Caco-2 (cell line): ENCODE measurements around the gene MSLN. TPM values are rescaled to one million over a fixed set of nuclear protein-coding genes. Genes with fewer than 3 reads are reported as not detected.

ENCODE experiments used
- BruUV-seq: library from RNA; stranded (reverse); fragments of 400-500 nt; replicated peaks from 2 replicates; lab custom pipeline; 2021; lab: Mats Ljungman, UMichigan
- CTCF ChIA-PET: fragments of 300-600 bp; sonication (Branson Sonifier 250); formaldehyde crosslinking; loops from one replicate; lab custom pipeline; 2022; ENCODE audit warnings: antibody characterized with exemption; lab: Charles Lee
- POLR2A ChIA-PET: fragments of 300-600 bp; sonication (Branson Sonifier 250); formaldehyde crosslinking; loops from one replicate; lab custom pipeline; 2022; ENCODE audit warnings: antibody characterized with exemption; lab: Charles Lee
- DNase-seq, 2 experiments: peaks; one replicate each; pipeline versions ENCODE4 v3.0.0 to v3.0.0-alpha.2; 2020 to 2022
- H3K27me3 ChIP-seq: replicated peaks from 2 replicates; pipeline ENCODE4 v1.6.0; 2011; ENCODE audit warnings: low read length; ENCODE audit not compliant: control insufficient read depth, insufficient read depth
- H3K36me3 ChIP-seq: 2 replicates; pipeline ENCODE4 v1.5.1; 2011; ENCODE audit warnings: low read length; ENCODE audit not compliant: control insufficient read depth, insufficient read depth
- H3K4me1 ChIP-seq: fragments of 250-450 bp; sonication (Bioruptor Pico); 2 replicates; pipeline ENCODE4 v1.5.1; 2020; ENCODE audit warnings: mild to moderate bottlenecking
- H3K4me3 ChIP-seq: 2 replicates; pipeline ENCODE4 v1.5.1; 2011; ENCODE audit warnings: low read depth, mild to moderate bottlenecking, control low read depth, low read length
- H3K9me3 ChIP-seq: fragments of 250-450 bp; sonication (Bioruptor Pico); 2 replicates; pipeline ENCODE4 v1.5.1; 2020; ENCODE audit warnings: mild to moderate bottlenecking, moderate library complexity
- H3K27ac Mint-ChIP-seq: one replicate; pipeline ENCODE4 v1.8.0; 2022; ENCODE audit warnings: mixed read lengths; ENCODE audit not compliant: unreplicated experiment
- H3K27me3 Mint-ChIP-seq: one replicate; pipeline ENCODE4 v1.8.0; 2022; ENCODE audit warnings: mixed read lengths; ENCODE audit not compliant: insufficient read depth, unreplicated experiment
- H3K36me3 Mint-ChIP-seq: one replicate; pipeline ENCODE4 v1.8.0; 2022; ENCODE audit warnings: mild to moderate bottlenecking, mixed read lengths; ENCODE audit not compliant: insufficient read depth, unreplicated experiment
- H3K4me1 Mint-ChIP-seq: one replicate; pipeline ENCODE4 v1.8.0; 2022; ENCODE audit warnings: low read depth, mixed read lengths; ENCODE audit not compliant: unreplicated experiment
- H3K4me3 Mint-ChIP-seq: one replicate; pipeline ENCODE4 v1.8.0; 2022; ENCODE audit warnings: mild to moderate bottlenecking, moderate library complexity, mixed read lengths; ENCODE audit not compliant: unreplicated experiment
- H3K9me3 Mint-ChIP-seq: one replicate; pipeline ENCODE4 v1.8.0; 2022; ENCODE audit warnings: mixed read lengths; ENCODE audit not compliant: unreplicated experiment
- intact Hi-C: fragments of 100-400 bp; cut with micrococcal nuclease; formaldehyde crosslinking; loops from one replicate; pipeline ENCODE4 v1.10.0; 2022; ENCODE audit not compliant: unreplicated experiment
- total RNA-seq: library from RNA; stranded (reverse); gene quantifications from 2 replicates; pipeline ENCODE4 v1.2.3, GENCODE V29; 2022
- TF ChIP-seq, protein P1 (sequence below), 2 experiments: fragments of 200-600 bp in 1 of 2; IDR thresholded peaks; 1 replicate in 1 of 2; 2 replicates in 1 of 2; pipeline versions ENCODE4 v1.5.1 to v1.8.0; 2011 to 2022; ENCODE audit warnings: antibody characterized with exemption in 1 of 2, control low read depth in 1 of 2, inconsistent platforms in 1 of 2, low read depth in 1 of 2, low read length in 1 of 2, mild to moderate bottlenecking in 1 of 2, moderate library complexity in 1 of 2; ENCODE audit not compliant: insufficient read depth in 1 of 2, severe bottlenecking in 1 of 2, unreplicated experiment in 1 of 2

The MSLN gene
- total RNA-seq, 1 experiment from 2014 or later: 0.36 TPM

DNA sequence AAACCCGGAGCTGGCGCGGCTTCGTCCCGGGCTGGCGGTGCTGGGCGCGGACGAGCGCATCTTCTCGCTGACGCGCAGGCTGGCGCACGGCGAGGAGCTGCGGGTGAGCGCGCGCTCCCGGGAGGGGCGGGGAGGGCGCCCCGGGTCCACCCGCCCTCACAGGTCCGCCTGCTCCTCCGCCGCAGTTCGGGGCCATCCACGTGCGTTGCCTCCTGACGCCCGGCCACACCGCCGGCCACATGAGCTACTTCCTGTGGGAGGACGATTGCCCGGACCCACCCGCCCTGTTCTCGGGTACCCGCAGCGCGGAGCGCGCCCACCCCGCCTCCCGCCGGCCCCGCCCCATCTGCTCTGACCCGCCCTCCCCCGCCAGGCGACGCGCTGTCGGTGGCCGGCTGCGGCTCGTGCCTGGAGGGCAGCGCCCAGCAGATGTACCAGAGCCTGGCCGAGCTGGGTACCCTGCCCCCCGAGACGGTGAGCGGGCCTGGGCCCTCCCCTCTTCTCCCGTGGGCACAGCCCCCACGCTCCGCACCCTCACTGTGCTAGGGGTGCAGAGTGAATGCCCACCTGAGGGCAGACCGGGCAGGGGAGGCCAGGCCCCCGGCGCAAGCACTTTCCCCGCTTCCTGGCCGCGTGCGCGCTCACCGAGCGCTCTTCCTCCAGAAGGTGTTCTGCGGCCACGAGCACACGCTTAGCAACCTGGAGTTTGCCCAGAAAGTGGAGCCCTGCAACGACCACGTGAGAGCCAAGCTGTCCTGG, 32.2 kb upstream of the MSLN start:
- intact Hi-C loops: no loop called here
- H3K27me3 Mint-ChIP-seq: no peaks in the 10 kb centered on the region
- DNase-seq: peak; percentile 72 to 86
- Histone ChIP-seq H3K36me3 (no peaks in the 10 kb centered on the region), H3K4me1 (peaks cover 3% of the 10 kb centered on the region; the same call in 1 of the 2 replicates), H3K4me3 (peak overlapping the region; percentile 65), H3K27me3 (no peaks in the 10 kb centered on the region), H3K9me3 (no peaks in the 10 kb centered on the region)
- H3K9me3 Mint-ChIP-seq: no peaks in the 10 kb centered on the region
- no TSS peak for BruUV-seq
- CTCF ChIA-PET: interaction anchor here (0.6 to 1.1 kb wide), 4 partner anchors 9 to 16 kb away, joined by 4 to 10 read pairs (median 6); partner anchors contain the start of gene METRN
- POLR2A ChIA-PET: interaction anchor here (1.0 to 1.5 kb wide), 2 partner anchors 12 to 13 kb away, joined by 3 to 4 read pairs; partner anchors contain the start of gene CIAO3
- TF ChIP-seq, protein P1, sequence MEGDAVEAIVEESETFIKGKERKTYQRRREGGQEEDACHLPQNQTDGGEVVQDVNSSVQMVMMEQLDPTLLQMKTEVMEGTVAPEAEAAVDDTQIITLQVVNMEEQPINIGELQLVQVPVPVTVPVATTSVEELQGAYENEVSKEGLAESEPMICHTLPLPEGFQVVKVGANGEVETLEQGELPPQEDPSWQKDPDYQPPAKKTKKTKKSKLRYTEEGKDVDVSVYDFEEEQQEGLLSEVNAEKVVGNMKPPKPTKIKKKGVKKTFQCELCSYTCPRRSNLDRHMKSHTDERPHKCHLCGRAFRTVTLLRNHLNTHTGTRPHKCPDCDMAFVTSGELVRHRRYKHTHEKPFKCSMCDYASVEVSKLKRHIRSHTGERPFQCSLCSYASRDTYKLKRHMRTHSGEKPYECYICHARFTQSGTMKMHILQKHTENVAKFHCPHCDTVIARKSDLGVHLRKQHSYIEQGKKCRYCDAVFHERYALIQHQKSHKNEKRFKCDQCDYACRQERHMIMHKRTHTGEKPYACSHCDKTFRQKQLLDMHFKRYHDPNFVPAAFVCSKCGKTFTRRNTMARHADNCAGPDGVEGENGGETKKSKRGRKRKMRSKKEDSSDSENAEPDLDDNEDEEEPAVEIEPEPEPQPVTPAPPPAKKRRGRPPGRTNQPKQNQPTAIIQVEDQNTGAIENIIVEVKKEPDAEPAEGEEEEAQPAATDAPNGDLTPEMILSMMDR (IDR thresholded peaks at IDR 0.05; ENCODE audit: insufficient read depth in 1 of 2, low read depth in 1 of 2, low read length in 1 of 2, severe bottlenecking in 1 of 2, unreplicated experiment in 1 of 2): no peak
- H3K4me1 Mint-ChIP-seq: no peaks in the 10 kb centered on the region
- H3K27ac Mint-ChIP-seq: no peak overlapping the region
- peaks cover 18% of the 10 kb centered on the region for H3K36me3 Mint-ChIP-seq
- peak overlapping the region; percentile 64 for H3K4me3 Mint-ChIP-seq

DNA sequence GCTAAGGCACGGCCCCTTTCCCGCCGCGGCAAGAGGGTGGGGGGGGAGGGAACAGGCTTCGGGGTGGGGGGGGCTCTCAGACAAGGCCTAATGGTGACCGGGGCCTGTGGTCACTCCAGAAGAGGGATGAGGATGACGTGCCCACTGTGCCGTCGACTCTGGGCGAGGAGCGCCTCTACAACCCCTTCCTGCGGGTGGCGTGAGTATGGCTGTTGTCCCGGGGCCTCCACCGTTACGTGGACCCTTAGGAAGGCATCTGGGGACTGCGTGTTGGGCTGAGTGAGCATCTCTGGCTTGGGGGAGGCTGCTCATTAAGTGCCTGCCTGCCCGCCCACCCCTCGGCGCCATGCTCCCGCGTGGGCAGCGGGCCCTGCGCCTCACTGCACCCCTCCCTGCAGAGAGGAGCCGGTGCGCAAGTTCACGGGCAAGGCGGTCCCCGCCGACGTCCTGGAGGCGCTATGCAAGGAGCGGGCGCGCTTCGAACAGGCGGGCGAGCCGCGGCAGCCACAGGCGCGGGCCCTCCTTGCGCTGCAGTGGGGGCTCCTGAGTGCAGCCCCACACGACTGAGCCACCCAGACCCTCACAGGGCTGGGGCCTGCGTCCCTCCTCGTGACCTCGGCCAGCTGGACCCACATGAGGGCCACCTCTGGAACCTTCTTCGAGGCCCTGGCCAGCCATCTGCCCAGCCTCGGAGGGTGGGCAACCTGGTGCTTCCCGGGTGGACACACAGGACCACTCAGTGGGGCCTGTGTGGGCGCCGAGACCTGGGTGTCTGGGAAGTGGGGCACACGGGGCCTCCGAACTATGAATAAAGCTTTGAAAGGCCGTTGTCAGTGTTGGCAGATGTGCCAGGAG, 31.4 kb upstream of the MSLN start:
- ChIA-PET POLR2A (interaction anchor here (0.6 to 1.5 kb wide), 2 partner anchors 12 to 20 kb away, joined by 3 read pairs; partner anchors contain the start of gene CIAO3), CTCF (interaction anchor here (0.6 kb wide), 1 partner anchor 601 kb away, joined by 4 read pairs; no protein-coding TSS in a partner anchor)
- DNase-seq: no peak
- Histone ChIP-seq H3K36me3 (no peaks in the 10 kb centered on the region), H3K4me1 (peaks cover 3% of the 10 kb centered on the region; the same call in 1 of the 2 replicates), H3K9me3 (no peaks in the 10 kb centered on the region), H3K27me3 (no peaks in the 10 kb centered on the region), H3K4me3 (peak overlapping the region; percentile 65)
- Mint-ChIP-seq H3K4me3 (peak overlapping the region; percentile 64), H3K27ac (no peak overlapping the region), H3K4me1 (no peaks in the 10 kb centered on the region), H3K36me3 (peaks cover 26% of the 10 kb centered on the region), H3K9me3 (no peaks in the 10 kb centered on the region), H3K27me3 (no peaks in the 10 kb centered on the region)
- no TSS peak for BruUV-seq
- intact Hi-C loops: no loop called here
- TF ChIP-seq, protein P1 (IDR thresholded peaks at IDR 0.05; ENCODE audit: insufficient read depth in 1 of 2, low read depth in 1 of 2, low read length in 1 of 2, severe bottlenecking in 1 of 2, unreplicated experiment in 1 of 2): no peak
